ENCODE results near the gene TNNI3K. TPM values are rescaled to one million over a fixed set of nuclear protein-coding genes. Genes with fewer than 3 reads are reported as not detected.

TNNI3K gene
- polyA plus RNA-seq: 1.1 TPM
- long read RNA-seq, donor 1: 0 reads
- long read RNA-seq, donor 2: 0 reads
- long read RNA-seq, donor 3: 0 reads
- long read RNA-seq, donor 4: 0 reads
- long read RNA-seq, donor 5: 0 reads
- long read RNA-seq, donor 6: 0 reads
- long read RNA-seq, donor 7: 0 reads
- long read RNA-seq, donor 8: 0 reads
- long read RNA-seq, donor 9: 0 reads
- long read RNA-seq, donor 10: 0 reads
- long read RNA-seq, donor 11: 0 reads

- no peak for DNase-seq
- WGBS (ENCODE audit: insufficient coverage, low lambda C conversion rate): no CpG with 5 or more reads among the region's 2 CpGs
- Histone ChIP-seq H3K9me3 (ENCODE audit: control insufficient read depth, low read depth, low read length) (no peaks in the 10 kb centered on the region), H3K4me3 (ENCODE audit: low read length) (no peak within 1 kb of the TSS), H3K36me3 (ENCODE audit: control insufficient read depth, insufficient read depth, low read length) (no peaks in the 10 kb centered on the region), H3K4me1 (ENCODE audit: control insufficient read depth, insufficient read depth, low read length) (no peaks in the 10 kb centered on the region), H3K27ac (ENCODE audit: low read length) (no peak within 1 kb of the TSS), H3K27me3 (ENCODE audit: control insufficient read depth, insufficient read depth, low read length) (no peaks in the 10 kb centered on the region)
Measured at GRCh38 chr1:74235153-74235552, at the start of gene TNNI3K. Gene TNNI3K (plus strand): TSS chr1:74235387. CDS start chr1:74235452, 65 bp downstream.

GRCh38 chr1:74193908-74194307 is 41.3 kb upstream of the TNNI3K start:
- no peaks in the 10 kb centered on the region for H3K36me3 ChIP-seq (ENCODE audit: control insufficient read depth, insufficient read depth, low read length)
- 100% methylated on average over 1 of the region's 2 CpGs for WGBS (ENCODE audit: insufficient coverage, low lambda C conversion rate)
- H3K4me3 ChIP-seq (ENCODE audit: low read length): no peak overlapping the region
- H3K27ac ChIP-seq (ENCODE audit: low read length): no peak overlapping the region
- no peaks in the 10 kb centered on the region for H3K9me3 ChIP-seq (ENCODE audit: control insufficient read depth, low read depth, low read length)
- DNase-seq: no peak
- H3K4me1 ChIP-seq (ENCODE audit: control insufficient read depth, insufficient read depth, low read length): no peaks in the 10 kb centered on the region
- no peaks in the 10 kb centered on the region for H3K27me3 ChIP-seq (ENCODE audit: control insufficient read depth, insufficient read depth, low read length)

- H3K9me3 ChIP-seq (ENCODE audit: control insufficient read depth, low read depth, low read length): no peaks in the 10 kb centered on the region
- no peaks in the 10 kb centered on the region for H3K36me3 ChIP-seq (ENCODE audit: control insufficient read depth, insufficient read depth, low read length)
- H3K4me3 ChIP-seq (ENCODE audit: low read length): no peak overlapping the region
- H3K27ac ChIP-seq (ENCODE audit: low read length): no peak overlapping the region
- DNase-seq: no peak
- no peaks in the 10 kb centered on the region for H3K4me1 ChIP-seq (ENCODE audit: control insufficient read depth, insufficient read depth, low read length)
- no peaks in the 10 kb centered on the region for H3K27me3 ChIP-seq (ENCODE audit: control insufficient read depth, insufficient read depth, low read length)
Measured at GRCh38 chr1:74195339-74195738, 39.8 kb upstream of the TNNI3K start.

GRCh38 chr1:74197255-74197654 is 37.9 kb upstream of the TNNI3K start:
- Histone ChIP-seq H3K4me3 (ENCODE audit: low read length) (peak overlapping the region; percentile 78), H3K27me3 (ENCODE audit: control insufficient read depth, insufficient read depth, low read length) (no peaks in the 10 kb centered on the region), H3K4me1 (ENCODE audit: control insufficient read depth, insufficient read depth, low read length) (no peaks in the 10 kb centered on the region), H3K9me3 (ENCODE audit: control insufficient read depth, low read depth, low read length) (no peaks in the 10 kb centered on the region), H3K27ac (ENCODE audit: low read length) (peak overlapping the region; percentile 87), H3K36me3 (ENCODE audit: control insufficient read depth, insufficient read depth, low read length) (peaks cover 3% of the 10 kb centered on the region)
- WGBS (ENCODE audit: insufficient coverage, low lambda C conversion rate): 100% methylated on average over 1 of the region's 5 CpGs
- no peak for DNase-seq

- H3K4me1 ChIP-seq (ENCODE audit: control insufficient read depth, insufficient read depth, low read length): no peaks in the 10 kb centered on the region
- H3K9me3 ChIP-seq (ENCODE audit: control insufficient read depth, low read depth, low read length): no peaks in the 10 kb centered on the region
- H3K36me3 ChIP-seq (ENCODE audit: control insufficient read depth, insufficient read depth, low read length): peaks cover 5% of the 10 kb centered on the region
- peak within 1 kb of the TSS; percentile 87 for H3K27ac ChIP-seq (ENCODE audit: low read length)
- WGBS (ENCODE audit: insufficient coverage, low lambda C conversion rate): 10% methylated on average over 4 of the region's 41 CpGs
- H3K4me3 ChIP-seq (ENCODE audit: low read length): peak within 1 kb of the TSS; percentile 78
- DNase-seq: peak; percentile 97
- no peaks in the 10 kb centered on the region for H3K27me3 ChIP-seq (ENCODE audit: control insufficient read depth, insufficient read depth, low read length)
Measured at GRCh38 chr1:74197657-74198552, 37.3 kb upstream of the TNNI3K start, which contains the start of the genes FPGT and LRRIQ3. Gene FPGT (plus strand): TSS chr1:74198242. CDS start chr1:74198279, 37 bp downstream. Gene LRRIQ3 (minus strand): TSS chr1:74198176. CDS start chr1:74183684, 14,492 bp downstream.

GRCh38 chr1:74199504-74199903 is 35.7 kb upstream of the TNNI3K start:
- WGBS (ENCODE audit: insufficient coverage, low lambda C conversion rate): 94% methylated on average over 3 of the region's 5 CpGs
- H3K9me3 ChIP-seq (ENCODE audit: control insufficient read depth, low read depth, low read length): no peaks in the 10 kb centered on the region
- H3K36me3 ChIP-seq (ENCODE audit: control insufficient read depth, insufficient read depth, low read length): peaks cover 12% of the 10 kb centered on the region
- H3K4me1 ChIP-seq (ENCODE audit: control insufficient read depth, insufficient read depth, low read length): no peaks in the 10 kb centered on the region
- H3K27me3 ChIP-seq (ENCODE audit: control insufficient read depth, insufficient read depth, low read length): no peaks in the 10 kb centered on the region
- no peak for DNase-seq
- H3K4me3 ChIP-seq (ENCODE audit: low read length): no peak overlapping the region
- H3K27ac ChIP-seq (ENCODE audit: low read length): no peak overlapping the region

GRCh38 chr1:74205266-74205665 is 29.9 kb upstream of the TNNI3K start:
- 60% methylated on average over 1 of the region's 2 CpGs for WGBS (ENCODE audit: insufficient coverage, low lambda C conversion rate)

GRCh38 chr1:74215229-74215628 is 20.0 kb upstream of the TNNI3K start:
- Histone ChIP-seq H3K36me3 (ENCODE audit: control insufficient read depth, insufficient read depth, low read length) (no peaks in the 10 kb centered on the region), H3K4me3 (ENCODE audit: low read length) (no peak overlapping the region), H3K9me3 (ENCODE audit: control insufficient read depth, low read depth, low read length) (no peaks in the 10 kb centered on the region), H3K27ac (ENCODE audit: low read length) (no peak overlapping the region), H3K4me1 (ENCODE audit: control insufficient read depth, insufficient read depth, low read length) (no peaks in the 10 kb centered on the region), H3K27me3 (ENCODE audit: control insufficient read depth, insufficient read depth, low read length) (no peaks in the 10 kb centered on the region)
- 100% methylated on average over 1 of the region's 1 CpG for WGBS (ENCODE audit: insufficient coverage, low lambda C conversion rate)
- no peak for DNase-seq

More at GRCh38 chr1:74205266-74205665, 29.9 kb upstream of the TNNI3K start:
- Histone ChIP-seq H3K27ac (ENCODE audit: low read length) (no peak overlapping the region), H3K4me3 (ENCODE audit: low read length) (no peak overlapping the region), H3K36me3 (ENCODE audit: control insufficient read depth, insufficient read depth, low read length) (peaks cover 16% of the 10 kb centered on the region), H3K27me3 (ENCODE audit: control insufficient read depth, insufficient read depth, low read length) (no peaks in the 10 kb centered on the region), H3K9me3 (ENCODE audit: control insufficient read depth, low read depth, low read length) (no peaks in the 10 kb centered on the region), H3K4me1 (ENCODE audit: control insufficient read depth, insufficient read depth, low read length) (no peaks in the 10 kb centered on the region)
- DNase-seq: no peak

- no peak for DNase-seq
- H3K36me3 ChIP-seq (ENCODE audit: control insufficient read depth, insufficient read depth, low read length): no peaks in the 10 kb centered on the region
- no peaks in the 10 kb centered on the region for H3K9me3 ChIP-seq (ENCODE audit: control insufficient read depth, low read depth, low read length)
- H3K27ac ChIP-seq (ENCODE audit: low read length): no peak overlapping the region
- H3K4me1 ChIP-seq (ENCODE audit: control insufficient read depth, insufficient read depth, low read length): no peaks in the 10 kb centered on the region
- no peaks in the 10 kb centered on the region for H3K27me3 ChIP-seq (ENCODE audit: control insufficient read depth, insufficient read depth, low read length)
- H3K4me3 ChIP-seq (ENCODE audit: low read length): no peak overlapping the region
- WGBS (ENCODE audit: insufficient coverage, low lambda C conversion rate): no CpG with 5 or more reads among the region's 5 CpGs
Measured at GRCh38 chr1:74222701-74223100, 12.5 kb upstream of the TNNI3K start.

- WGBS (ENCODE audit: insufficient coverage, low lambda C conversion rate): no CpG with 5 or more reads among the region's 3 CpGs
- no peaks in the 10 kb centered on the region for H3K9me3 ChIP-seq (ENCODE audit: control insufficient read depth, low read depth, low read length)
- no peaks in the 10 kb centered on the region for H3K36me3 ChIP-seq (ENCODE audit: control insufficient read depth, insufficient read depth, low read length)
- H3K4me1 ChIP-seq (ENCODE audit: control insufficient read depth, insufficient read depth, low read length): no peaks in the 10 kb centered on the region
- H3K27me3 ChIP-seq (ENCODE audit: control insufficient read depth, insufficient read depth, low read length): no peaks in the 10 kb centered on the region
- H3K27ac ChIP-seq (ENCODE audit: low read length): no peak overlapping the region
- H3K4me3 ChIP-seq (ENCODE audit: low read length): no peak overlapping the region
- no peak for DNase-seq
Measured at GRCh38 chr1:74223453-74223852, 11.7 kb upstream of the TNNI3K start.
